GM12891 (cell line): ENCODE results near the gene HERPUD2.
"Not testable (repeated sequence)": the region's sequence is repeated elsewhere in the genome, so short reads cannot be mapped to it uniquely, and the experiment has no call there.

Source experiments
- DNase-seq: peaks from one replicate; pipeline ENCODE4 v3.0.0; 2011; ENCODE audit warnings: low spot score; ENCODE audit not compliant: insufficient read length
- FAIRE-seq: peaks from 2 replicates; lab custom pipeline; 2011; peaks lifted over from hg19 to GRCh38; lab: Jason Lieb, UNC
- PAX5 ChIP-seq: IDR thresholded peaks from 2 replicates; pipeline ENCODE4 v1.6.1; 2011; ENCODE audit warnings: low read length, moderate library complexity, mild to moderate bottlenecking; ENCODE audit not compliant: insufficient read depth, severe bottlenecking
- POLR2A ChIP-seq: IDR thresholded peaks from 2 replicates; pipeline ENCODE4 v1.6.1; 2011; ENCODE audit warnings: low read depth, low read length, control low read depth
- POLR2AphosphoS5 ChIP-seq: IDR thresholded peaks from 2 replicates; pipeline ENCODE4 v1.6.1; 2011; ENCODE audit warnings: low read depth, low read length, control low read depth
- POU2F2 ChIP-seq: IDR thresholded peaks from 2 replicates; pipeline ENCODE4 v1.6.1; 2011; ENCODE audit warnings: low read depth, mild to moderate bottlenecking, control low read depth, low read length, moderate library complexity
- SPI1 ChIP-seq: IDR thresholded peaks from 2 replicates; pipeline ENCODE4 v1.6.1; 2011; ENCODE audit warnings: low read depth, low read length, control low read depth
- TAF1 ChIP-seq: IDR thresholded peaks from 2 replicates; pipeline ENCODE4 v1.6.1; 2011; ENCODE audit warnings: low read depth, low read length, control low read depth

The HERPUD2 gene

GRCh38 chr7:35685781-35686180 is 9.2 kb downstream of the HERPUD2 start:
- DNase-seq, result no peak

GRCh38 chr7:35681231-35682029 is 13.5 kb downstream of the HERPUD2 start:
- no peak for TF ChIP-seq TAF1
- TF ChIP-seq POLR2A, result no peak
- TF ChIP-seq POU2F2, result no peak
- TF ChIP-seq SPI1, result no peak
- TF ChIP-seq POLR2AphosphoS5, result no peak
- no peak for TF ChIP-seq PAX5
- no peak for DNase-seq
- no peak for FAIRE-seq

More at GRCh38 chr7:35685781-35686180, 9.2 kb downstream of the HERPUD2 start:
- no peak for FAIRE-seq
- TF ChIP-seq POLR2AphosphoS5 (no peak), POU2F2 (no peak), PAX5 (no peak), SPI1 (no peak), POLR2A (no peak), TAF1 (no peak)

DNA sequence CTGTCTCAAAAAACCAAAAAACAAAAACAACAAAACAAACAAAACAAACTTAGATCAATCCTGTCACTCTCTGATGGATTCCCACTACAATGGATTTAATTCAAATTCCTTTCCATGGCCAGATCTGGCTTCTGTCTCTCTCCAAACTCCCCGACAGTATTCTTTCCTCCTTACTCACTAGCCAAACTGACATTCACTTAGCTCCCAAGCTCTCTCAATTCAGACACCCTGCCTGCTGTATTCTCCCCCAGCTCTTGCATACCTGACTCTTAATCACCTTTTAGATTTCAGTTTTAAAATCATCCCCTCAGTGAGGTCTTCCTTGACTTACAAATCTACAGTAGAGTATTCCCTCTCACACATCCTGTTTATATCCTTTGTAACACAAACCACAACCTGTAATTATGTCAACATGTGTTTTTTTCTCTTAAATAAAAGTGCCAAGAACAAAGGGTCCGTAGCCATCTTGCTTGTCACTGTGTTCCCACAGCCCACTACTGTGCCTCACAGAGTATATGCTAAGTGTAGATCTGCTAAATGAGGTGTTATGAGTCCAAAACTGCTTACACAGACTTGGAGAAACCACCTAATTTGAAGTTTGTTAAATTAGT is 14.4 kb downstream of the HERPUD2 start:
- TF ChIP-seq SPI1 (no peak), POLR2AphosphoS5 (no peak), POLR2A (no peak)

GRCh38 chr7:35677582-35678356 is 17.2 kb downstream of the HERPUD2 start:
- no peak for TF ChIP-seq PAX5
- no peak for TF ChIP-seq POLR2AphosphoS5
- no peak for TF ChIP-seq POU2F2
- TF ChIP-seq TAF1, result no peak
- TF ChIP-seq POLR2A, result no peak
- TF ChIP-seq SPI1, result no peak
- no peak for DNase-seq
- FAIRE-seq, result no peak

More for the DNA sequence above, 14.4 kb downstream of the HERPUD2 start:
- DNase-seq, result no peak
- FAIRE-seq, result peak; percentile 26

DNA sequence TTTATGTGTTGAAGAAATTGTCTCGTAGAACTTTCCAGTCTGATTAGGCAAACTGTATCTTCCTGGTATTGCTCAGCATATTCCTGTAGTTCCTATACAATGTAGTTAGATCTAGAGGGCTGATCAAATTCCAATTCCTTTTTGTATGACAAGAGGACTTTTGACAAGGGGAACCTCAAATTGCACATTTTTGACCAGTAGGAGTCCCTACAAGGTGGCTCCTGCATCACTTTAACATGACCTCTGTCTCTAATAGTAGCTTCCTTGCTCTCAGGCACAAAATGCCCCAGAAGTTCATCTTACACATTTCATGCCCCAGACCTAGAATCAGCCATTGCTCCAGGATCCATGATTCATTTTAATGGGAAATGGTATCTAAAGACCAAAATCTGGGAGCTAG is 18.7 kb downstream of the HERPUD2 start:
- TF ChIP-seq POLR2AphosphoS5, result no peak
- TF ChIP-seq TAF1, result no peak
- no peak for TF ChIP-seq SPI1
- no peak for TF ChIP-seq PAX5
- no peak for TF ChIP-seq POLR2A
- no peak for TF ChIP-seq POU2F2
- FAIRE-seq (no peak), DNase-seq (no peak)

GRCh38 chr7:35670856-35671569 is 23.9 kb downstream of the HERPUD2 start:
- FAIRE-seq, result no peak
- no peak for DNase-seq
- no peak for TF ChIP-seq TAF1
- TF ChIP-seq SPI1, result no peak
- no peak for TF ChIP-seq POLR2AphosphoS5
- no peak for TF ChIP-seq POU2F2
- TF ChIP-seq PAX5, result no peak
- no peak for TF ChIP-seq POLR2A

DNA sequence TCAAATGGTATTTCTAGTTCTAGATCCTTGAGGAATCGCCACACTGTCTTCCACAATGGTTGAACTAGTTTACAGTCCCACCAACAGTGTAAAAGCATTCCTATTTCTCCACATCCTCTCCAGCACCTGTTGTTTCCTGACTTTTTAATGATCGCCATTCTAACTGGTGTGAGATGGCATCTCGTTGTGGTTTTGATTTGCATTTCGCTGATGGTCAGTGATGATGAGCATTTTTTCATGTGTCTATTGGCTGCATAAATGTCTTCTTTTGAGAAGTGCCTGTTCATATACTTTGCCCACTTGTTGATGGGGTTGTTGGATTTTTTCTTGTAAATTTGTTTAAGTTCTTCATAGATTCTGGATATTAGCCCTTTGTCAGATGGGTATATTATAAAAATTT is 34.5 kb downstream of the HERPUD2 start:
- FAIRE-seq, DNase-seq: not testable (repeated sequence)

- FAIRE-seq (no peak), DNase-seq (no peak)
- TF ChIP-seq POU2F2 (no peak), POLR2A (no peak), TAF1 (no peak), POLR2AphosphoS5 (no peak), PAX5 (no peak)
Observed at GRCh38 chr7:35658606-35659201, 36.2 kb downstream of the HERPUD2 start.

GRCh38 chr7:35657125-35657524 is 37.8 kb downstream of the HERPUD2 start:
- FAIRE-seq (no peak), DNase-seq (no peak)
- TF ChIP-seq PAX5 (no peak), POLR2AphosphoS5 (no peak), SPI1 (no peak), TAF1 (no peak), POLR2A (no peak), POU2F2 (no peak)

- FAIRE-seq, DNase-seq: not testable (repeated sequence)
Observed at GRCh38 chr7:35654558-35654957, 40.4 kb downstream of the HERPUD2 start.
